Prostate gland (tissue), 2 donors: ENCODE results near the gene HSD17B1. TPM values are rescaled to one million over a fixed set of nuclear protein-coding genes. Genes with fewer than 3 reads are reported as not detected.

Experiments
- DNase-seq: peaks from one replicate; pipeline ENCODE4 v3.0.0-alpha.2; 2019; ENCODE audit warnings: low spot score
- H3K27ac ChIP-seq, 2 donors: fragments of 200-600 bp; sonication (generic); 2 replicates each; pipeline ENCODE4 v1.5.1; 2017 to 2019
- H3K27me3 ChIP-seq: fragments of 200-600 bp; sonication (generic); replicated peaks from 2 replicates; pipeline ENCODE4 v1.5.1; 2019; ENCODE audit not compliant: insufficient read depth
- H3K36me3 ChIP-seq, 2 donors: fragments of 200-600 bp; sonication (generic); 1 replicate in 1 of 2; 2 replicates in 1 of 2; pipeline versions ENCODE4 v1.5.1 to v1.8.1; 2017 to 2019
- H3K4me1 ChIP-seq: fragments of 200-600 bp; sonication (generic); replicated peaks from 2 replicates; pipeline ENCODE4 v1.5.1; 2019
- H3K4me3 ChIP-seq, 2 donors: fragments of 200-600 bp; sonication (generic); 2 replicates each; pipeline ENCODE4 v1.5.1; 2017 to 2019
- H3K9me3 ChIP-seq: fragments of 200-600 bp; sonication (generic); 2 replicates; pipeline ENCODE4 v1.5.1; 2017
- POLR2A ChIP-seq: fragments of 450-650 bp; IDR thresholded peaks from one replicate; pipeline ENCODE4 v1.6.1; 2016; ENCODE audit warnings: antibody characterized with exemption, mild to moderate bottlenecking
- POLR2AphosphoS5 ChIP-seq: sonication (generic); formaldehyde crosslinking; IDR thresholded peaks from one replicate; pipeline ENCODE4 v1.6.1; 2017; ENCODE audit warnings: antibody characterized with exemption
- WGBS: methylation state at CpG from one replicate; pipeline ENCODE4 v1.1.5; 2018; 5-methylcytosine and 5-hydroxymethylcytosine counted together
- intact Hi-C: fragments of 100-400 bp; cut with DNase I; formaldehyde crosslinking; loops from one replicate; pipeline ENCODE4 v1.14.2; 2022
- total RNA-seq, 2 donors: library from RNA; depleted of rRNA; stranded (reverse); fragments of >200 nt; gene quantifications; one replicate each; pipeline ENCODE4 v1.1.0, GENCODE V29; 2016
- TF ChIP-seq, protein P1 (sequence below), 4 experiments: fragments of 200-600 bp in 2 of 4; fragments of 450-650 bp in 2 of 4; sonication (generic) in 2 of 4; IDR thresholded peaks; 1 replicate in 3 of 4; 2 replicates in 1 of 4; pipeline ENCODE4 v1.5.1; 2016 to 2019; ENCODE audit warnings: antibody characterized with exemption in 4 of 4, mild to moderate bottlenecking in 2 of 4, moderate library complexity in 2 of 4

HSD17B1 gene
- total RNA-seq, 2 donors from 2014 or later, result 4.1 to 16.2 TPM

DNA sequence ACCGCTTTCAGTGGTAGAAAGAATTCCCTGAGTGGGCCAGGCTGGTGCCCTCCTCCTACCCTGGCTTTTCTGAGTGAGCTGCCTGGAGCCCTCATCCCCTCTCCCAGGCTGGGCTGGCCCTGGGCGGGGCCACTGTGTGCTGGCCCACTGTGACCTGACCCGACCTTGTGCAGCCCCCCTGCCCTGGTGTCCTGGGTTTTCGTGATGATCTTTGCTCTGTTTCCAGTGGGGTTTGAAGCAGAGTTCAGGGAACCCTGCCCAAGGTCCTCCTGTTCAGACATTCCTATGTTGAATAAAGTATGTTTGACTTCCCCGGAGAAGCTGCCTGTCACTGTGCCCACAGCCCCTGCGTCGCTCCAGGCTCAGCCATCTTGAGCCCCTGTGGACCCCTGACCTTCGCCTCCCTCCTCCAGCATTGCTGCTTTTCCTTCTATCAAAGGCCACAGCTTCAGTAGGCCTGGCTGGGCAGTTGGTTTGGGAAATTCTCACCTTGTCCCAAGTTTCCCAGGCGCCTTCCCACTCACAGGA lies 30.4 kb upstream of the HSD17B1 start:
- WGBS, result 72% methylated on average over 9 of the region's 9 CpGs
- Histone ChIP-seq H3K4me3 (no peak overlapping the region), H3K9me3 (no peaks in the 10 kb centered on the region), H3K27me3 (no peaks in the 10 kb centered on the region), H3K4me1 (peaks cover 8% of the 10 kb centered on the region), H3K27ac (peak overlapping the region; percentile 87 to 93), H3K36me3 (no peaks in the 10 kb centered on the region)
- intact Hi-C loops, result no loop called here
- no peak for DNase-seq
- TF ChIP-seq POLR2AphosphoS5 (no peak), POLR2A (no peak)
- TF ChIP-seq, protein P1, sequence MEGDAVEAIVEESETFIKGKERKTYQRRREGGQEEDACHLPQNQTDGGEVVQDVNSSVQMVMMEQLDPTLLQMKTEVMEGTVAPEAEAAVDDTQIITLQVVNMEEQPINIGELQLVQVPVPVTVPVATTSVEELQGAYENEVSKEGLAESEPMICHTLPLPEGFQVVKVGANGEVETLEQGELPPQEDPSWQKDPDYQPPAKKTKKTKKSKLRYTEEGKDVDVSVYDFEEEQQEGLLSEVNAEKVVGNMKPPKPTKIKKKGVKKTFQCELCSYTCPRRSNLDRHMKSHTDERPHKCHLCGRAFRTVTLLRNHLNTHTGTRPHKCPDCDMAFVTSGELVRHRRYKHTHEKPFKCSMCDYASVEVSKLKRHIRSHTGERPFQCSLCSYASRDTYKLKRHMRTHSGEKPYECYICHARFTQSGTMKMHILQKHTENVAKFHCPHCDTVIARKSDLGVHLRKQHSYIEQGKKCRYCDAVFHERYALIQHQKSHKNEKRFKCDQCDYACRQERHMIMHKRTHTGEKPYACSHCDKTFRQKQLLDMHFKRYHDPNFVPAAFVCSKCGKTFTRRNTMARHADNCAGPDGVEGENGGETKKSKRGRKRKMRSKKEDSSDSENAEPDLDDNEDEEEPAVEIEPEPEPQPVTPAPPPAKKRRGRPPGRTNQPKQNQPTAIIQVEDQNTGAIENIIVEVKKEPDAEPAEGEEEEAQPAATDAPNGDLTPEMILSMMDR (IDR thresholded peaks at IDR 0.05), result no peak

GRCh38 chr17:42522798-42523278 lies 29.9 kb upstream of the HSD17B1 start:
- no peaks in the 10 kb centered on the region for H3K36me3 ChIP-seq
- intact Hi-C loops, result no loop called here
- 90% methylated on average over 8 of the region's 8 CpGs for WGBS
- peaks cover 8% of the 10 kb centered on the region for H3K4me1 ChIP-seq
- TF ChIP-seq POLR2AphosphoS5, result no peak
- TF ChIP-seq, protein P1 (IDR thresholded peaks at IDR 0.05), result no peak
- no peak for TF ChIP-seq POLR2A
- DNase-seq, result no peak
- H3K27me3 ChIP-seq, result no peaks in the 10 kb centered on the region
- H3K9me3 ChIP-seq, result no peaks in the 10 kb centered on the region
- peak overlapping the region; percentile 87 to 93 for H3K27ac ChIP-seq
- H3K4me3 ChIP-seq, result no peak overlapping the region

DNA sequence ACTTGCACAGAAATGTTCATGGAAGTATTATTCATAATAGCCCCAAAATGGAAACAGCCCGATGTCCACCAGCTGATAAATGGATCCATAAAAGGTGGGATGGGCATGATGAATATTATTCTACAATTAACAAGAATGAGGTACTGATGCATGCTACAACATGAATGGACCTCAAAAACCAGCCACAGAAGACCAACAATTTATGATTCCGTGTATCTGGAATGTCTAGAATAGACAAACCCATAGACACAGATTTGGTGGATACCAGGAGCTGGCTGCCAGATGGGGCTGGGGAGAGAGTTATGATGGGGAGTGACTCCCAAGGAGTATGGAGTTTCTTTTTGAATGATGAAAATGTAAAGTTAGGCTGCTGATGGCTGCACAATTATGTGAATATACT lies 27.5 kb upstream of the HSD17B1 start:
- TF ChIP-seq, protein P1 (IDR thresholded peaks at IDR 0.05), result no peak
- TF ChIP-seq POLR2AphosphoS5 (no peak), POLR2A (no peak)
- peak overlapping the region in 1 of 2 donors; percentile 27 for H3K27ac ChIP-seq
- no peak for DNase-seq
- WGBS, result 59% methylated on average over 2 of the region's 2 CpGs
- H3K4me1 ChIP-seq, result peaks cover 1% of the 10 kb centered on the region
- no peaks in the 10 kb centered on the region for H3K36me3 ChIP-seq
- no peak overlapping the region for H3K4me3 ChIP-seq
- H3K27me3 ChIP-seq, result no peaks in the 10 kb centered on the region
- H3K9me3 ChIP-seq, result no peaks in the 10 kb centered on the region
- intact Hi-C loops, result no loop called here

GRCh38 chr17:42526031-42526444 lies 26.7 kb upstream of the HSD17B1 start:
- no peaks in the 10 kb centered on the region for H3K36me3 ChIP-seq
- H3K27ac ChIP-seq, result no peak overlapping the region
- DNase-seq, result no peak
- H3K27me3 ChIP-seq, result no peaks in the 10 kb centered on the region
- 86% methylated on average over 6 of the region's 6 CpGs for WGBS
- TF ChIP-seq POLR2AphosphoS5 (no peak), POLR2A (no peak)
- TF ChIP-seq, protein P1 (IDR thresholded peaks at IDR 0.05), result no peak
- H3K9me3 ChIP-seq, result no peaks in the 10 kb centered on the region
- H3K4me1 ChIP-seq, result peaks cover 4% of the 10 kb centered on the region
- intact Hi-C loops, result loop anchor here (2.0 kb wide), 1 partner anchor 201 kb away; no protein-coding TSS in a partner anchor
- H3K4me3 ChIP-seq, result no peak overlapping the region

GRCh38 chr17:42527932-42528331 lies 24.8 kb upstream of the HSD17B1 start:
- TF ChIP-seq POLR2A (no peak), POLR2AphosphoS5 (no peak)
- TF ChIP-seq, protein P1 (IDR thresholded peaks at IDR 0.05), result no peak
- no peak overlapping the region for H3K27ac ChIP-seq
- no peaks in the 10 kb centered on the region for H3K36me3 ChIP-seq
- H3K27me3 ChIP-seq, result no peaks in the 10 kb centered on the region
- WGBS, result 94% methylated on average over 6 of the region's 6 CpGs
- no peaks in the 10 kb centered on the region for H3K9me3 ChIP-seq
- no peak overlapping the region for H3K4me3 ChIP-seq
- peaks cover 4% of the 10 kb centered on the region for H3K4me1 ChIP-seq
- intact Hi-C loops, result loop anchor here (2.0 kb wide), 1 partner anchor 203 kb away; no protein-coding TSS in a partner anchor
- no peak for DNase-seq
